Pons (tissue), 1 donor: Measurements from ENCODE around the gene DOK7.

ENCODE experiments used
- DNase-seq: peaks from one replicate; pipeline ENCODE4 v3.0.0-alpha.2; 2016; ENCODE audit warnings: low spot score

The DOK7 gene

DNA sequence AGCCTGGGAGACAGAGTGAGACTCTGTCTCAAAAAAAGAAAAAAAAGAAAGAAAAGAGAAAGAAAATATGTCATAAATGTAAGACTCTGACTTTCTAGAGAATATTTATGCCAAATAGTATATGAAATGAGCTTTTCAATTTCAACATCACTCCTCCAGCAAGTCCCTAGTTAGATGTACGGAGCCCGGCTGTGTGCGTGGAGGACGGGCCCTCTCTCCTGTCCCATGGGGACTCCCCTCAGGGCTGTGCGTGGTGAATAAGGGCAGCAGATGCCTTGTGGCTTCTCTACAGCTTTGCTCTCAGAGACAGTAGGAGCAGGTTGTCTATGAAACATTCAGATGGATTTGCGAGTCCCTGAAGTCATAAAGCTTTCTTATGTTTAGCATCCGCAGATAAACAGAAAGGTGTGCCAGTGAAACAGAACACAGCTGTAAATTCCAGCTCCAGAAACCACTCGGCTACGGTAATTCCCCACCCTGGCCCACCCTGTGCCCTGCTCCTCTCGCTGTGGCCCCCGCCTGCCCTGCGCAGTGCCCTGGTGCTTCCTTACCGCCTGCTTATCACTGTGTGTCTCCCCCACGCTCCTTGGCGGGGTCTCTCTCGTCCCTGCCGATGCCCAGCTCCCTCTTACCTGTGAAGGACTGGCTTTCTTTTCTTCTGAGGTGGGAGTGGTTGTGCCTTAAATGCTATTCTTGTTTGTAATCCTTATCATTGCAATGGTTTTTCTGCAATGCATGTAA is 35.2 kb upstream of the DOK7 start:
- DNase-seq, result no peak

DNA sequence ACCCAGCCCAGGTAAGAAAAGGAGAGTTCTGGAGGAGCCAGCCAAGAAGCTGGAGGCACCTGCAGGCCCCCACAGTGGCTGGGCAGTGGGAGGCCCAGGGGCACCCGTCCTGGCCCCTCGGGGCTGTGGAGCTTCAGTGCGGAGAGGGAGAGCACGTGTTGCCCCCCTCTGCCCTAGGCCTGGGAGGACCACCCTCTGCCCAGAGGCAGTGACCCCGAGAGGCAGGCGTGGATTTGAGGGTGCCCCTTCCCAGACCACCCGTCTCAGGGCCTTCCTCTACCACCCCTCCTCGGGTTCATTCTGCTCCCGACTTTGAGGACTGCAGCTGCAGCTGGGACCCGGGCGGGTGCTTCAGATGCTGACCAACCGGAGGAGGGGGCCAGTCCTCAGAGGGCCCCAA is 33.5 kb upstream of the DOK7 start:
- no peak for DNase-seq

DNA sequence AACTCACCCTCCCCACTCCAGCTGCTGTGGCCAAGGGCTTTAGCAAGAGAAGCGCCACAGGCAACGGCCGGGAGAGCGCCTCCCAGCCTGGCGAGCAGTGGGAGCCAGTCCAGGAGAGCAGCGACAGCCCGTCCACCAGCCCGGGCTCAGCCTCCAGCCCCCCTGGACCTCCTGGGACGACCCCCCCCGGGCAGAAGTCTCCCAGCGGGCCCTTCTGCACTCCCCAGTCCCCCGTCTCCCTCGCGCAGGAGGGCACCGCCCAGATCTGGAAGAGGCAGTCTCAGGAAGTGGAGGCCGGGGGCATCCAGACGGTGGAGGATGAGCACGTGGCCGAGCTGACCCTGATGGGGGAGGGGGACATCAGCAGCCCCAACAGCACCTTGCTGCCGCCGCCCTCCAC is 32.6 kb upstream of the DOK7 start:
- DNase-seq, result no peak

DNA sequence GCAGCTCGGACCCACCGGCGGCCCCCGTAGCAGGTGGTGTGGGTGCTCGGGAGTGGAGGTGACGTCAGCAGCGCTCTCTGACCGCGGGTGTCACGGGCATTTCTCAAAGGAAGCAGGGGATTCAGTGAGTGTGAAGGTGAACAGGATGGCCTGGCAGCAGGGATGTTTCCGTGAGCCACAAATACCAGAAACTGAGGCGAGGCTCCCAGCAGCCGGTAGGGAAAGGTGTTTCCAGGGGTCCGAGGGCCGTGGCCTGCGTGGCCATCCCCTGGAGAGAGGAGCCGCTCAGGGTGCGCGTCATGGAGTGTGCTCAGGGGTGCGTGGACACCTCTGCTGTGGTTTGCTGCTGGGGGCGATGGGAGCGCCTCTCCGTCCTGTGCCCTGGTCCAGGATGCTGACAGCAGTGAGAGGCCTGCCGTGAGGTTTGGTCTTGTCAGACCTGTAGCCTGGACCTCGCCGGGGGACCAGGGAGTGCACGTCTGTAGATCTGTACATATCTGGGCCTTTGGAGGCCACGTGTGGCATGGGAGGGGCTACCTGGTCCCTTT is 31.6 kb upstream of the DOK7 start:
- DNase-seq, result no peak

DNA sequence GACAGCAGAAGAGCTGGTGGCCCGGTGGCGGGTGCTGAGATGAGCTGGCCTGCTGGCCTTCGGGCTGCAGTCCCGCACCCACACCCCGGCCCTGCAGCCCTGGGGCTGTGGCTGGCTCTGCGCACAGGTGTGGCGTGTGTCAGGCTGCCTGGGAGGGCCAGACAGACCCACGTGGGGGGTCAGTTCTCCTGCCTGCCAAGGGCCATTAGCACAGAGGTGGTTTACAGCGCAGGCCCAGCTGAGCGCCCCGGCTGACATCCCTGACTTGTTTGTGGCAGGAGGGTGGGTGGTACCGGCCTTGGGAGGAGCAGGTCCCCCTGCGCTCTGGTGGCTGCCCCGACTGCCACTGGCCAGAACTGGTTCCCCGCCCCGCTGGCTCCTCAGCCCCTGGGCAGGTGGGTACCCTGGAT is 30.7 kb upstream of the DOK7 start:
- DNase-seq, result no peak

DNA sequence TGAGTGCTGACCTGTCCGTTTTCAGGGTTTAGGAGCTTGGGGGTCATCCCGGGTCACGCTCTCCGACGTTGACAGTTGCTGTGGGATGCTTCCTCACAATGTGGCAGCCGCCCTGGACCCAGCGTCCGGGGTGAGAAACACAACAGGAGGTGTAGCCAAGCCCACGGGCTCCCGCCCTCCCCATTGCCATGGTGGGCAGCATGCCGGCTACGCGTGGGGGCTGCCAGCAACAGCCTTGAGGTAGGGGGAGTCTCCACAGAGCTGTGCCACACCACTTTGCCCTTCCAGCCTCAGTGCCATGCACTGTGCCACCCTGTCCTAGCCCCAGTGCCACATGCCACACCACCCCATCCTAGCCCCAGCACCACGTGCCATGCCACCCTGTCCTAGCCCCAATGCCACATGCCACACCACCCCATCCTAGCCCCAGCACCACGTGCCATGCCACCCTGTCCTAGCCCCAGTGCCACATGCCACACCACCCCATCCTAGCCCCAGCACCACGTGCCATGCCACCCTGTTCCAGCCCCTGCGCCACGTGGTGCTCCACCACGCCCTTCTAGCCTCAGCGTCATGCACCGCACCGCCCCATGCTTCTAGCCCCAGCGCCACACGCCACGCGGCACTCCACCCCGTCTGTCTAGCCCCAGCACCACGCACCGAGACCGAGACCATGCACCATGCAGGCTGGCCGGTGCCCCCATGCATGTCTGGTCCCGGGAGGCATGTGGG is 29.8 kb upstream of the DOK7 start:
- DNase-seq, result no peak

DNA sequence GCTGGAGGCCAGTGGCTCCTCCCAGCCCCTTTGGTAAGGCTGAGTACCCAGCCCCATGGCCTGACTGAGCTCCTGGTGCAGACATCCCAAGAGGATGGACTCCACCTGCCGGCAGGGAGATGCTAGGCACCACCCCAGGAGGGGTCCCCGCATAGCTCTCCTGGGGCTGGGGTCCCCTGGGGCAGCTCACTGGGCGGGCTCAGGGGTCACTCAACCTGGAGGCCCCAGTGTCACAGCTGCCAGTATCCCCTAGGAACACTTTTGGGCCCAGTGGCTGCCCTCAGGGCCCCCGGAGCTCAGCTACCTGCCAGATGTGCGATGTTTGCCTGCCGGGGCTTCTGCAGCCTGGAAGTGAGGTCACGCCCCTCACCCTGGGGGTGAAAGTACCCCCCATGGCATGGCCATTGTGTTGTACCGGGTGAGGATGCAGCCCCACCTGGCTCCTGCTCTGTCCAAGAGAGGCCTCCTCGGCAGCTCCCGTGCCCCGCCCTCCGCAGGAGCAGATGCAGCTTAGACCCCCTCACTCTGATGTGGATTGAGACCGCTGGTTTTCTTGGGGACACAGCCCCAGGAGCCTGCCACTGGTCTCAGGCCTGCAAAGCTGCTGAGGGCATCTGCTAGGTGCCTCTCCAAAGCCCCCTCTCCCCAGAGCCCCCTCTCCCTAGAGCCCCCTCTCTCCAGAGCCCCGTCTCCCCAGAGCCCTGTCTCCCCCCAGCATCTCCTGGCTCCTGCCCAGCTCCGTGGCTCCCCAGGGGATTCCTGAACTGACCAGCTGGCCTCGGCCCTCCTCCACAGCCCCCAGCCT is 28.0 kb upstream of the DOK7 start:
- no peak for DNase-seq

DNA sequence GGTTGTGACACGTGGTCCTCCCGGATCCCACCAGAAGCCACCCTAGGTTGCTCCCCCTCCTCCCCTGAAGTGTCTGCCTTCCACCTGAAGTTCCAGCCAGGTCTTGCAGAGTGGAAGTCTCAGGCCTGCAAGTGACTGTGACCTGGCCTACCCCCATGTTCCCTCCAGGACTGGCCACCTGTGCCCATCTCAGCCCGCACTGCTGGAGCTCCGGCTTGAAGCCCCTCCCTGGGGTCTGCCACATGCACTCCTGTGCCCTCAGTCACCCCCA is 27.5 kb upstream of the DOK7 start:
- DNase-seq, result no peak

DNA sequence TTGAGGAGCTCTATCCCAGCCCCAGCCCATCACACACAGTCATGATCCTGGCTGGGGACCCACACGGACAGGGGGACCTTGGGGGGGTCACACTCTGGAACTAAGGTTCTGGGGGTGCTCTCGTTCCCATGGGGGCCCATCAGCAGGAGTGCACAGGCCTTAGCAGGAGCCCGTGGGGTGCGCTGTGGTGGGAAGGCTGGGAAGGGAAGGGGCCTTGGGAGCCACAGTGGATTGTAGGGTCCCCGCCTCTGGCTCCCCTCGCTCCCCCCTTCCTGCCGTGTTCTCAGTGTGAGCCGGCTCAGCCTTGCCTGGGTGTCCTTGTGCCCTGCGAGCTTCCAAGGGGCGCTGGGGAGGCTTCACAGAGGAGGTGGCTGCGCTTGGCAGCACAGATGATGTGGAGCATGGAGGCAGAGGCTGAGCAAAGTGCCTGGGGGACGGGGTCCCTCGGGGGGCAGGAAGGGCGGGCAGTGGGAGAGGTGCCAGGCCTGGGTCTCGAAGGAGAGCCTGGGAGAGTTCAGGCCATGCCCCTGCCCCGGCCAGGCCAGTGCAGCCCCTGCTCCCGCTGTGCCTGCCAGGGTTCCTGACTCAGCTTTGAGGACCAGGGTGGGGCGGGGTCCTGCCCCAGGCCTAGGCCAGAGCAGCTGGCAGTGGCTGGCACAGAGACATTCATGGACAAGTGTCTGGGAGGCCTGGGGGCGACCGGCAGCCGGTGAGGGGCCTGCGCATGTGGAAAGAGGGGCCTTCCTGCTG is 26.9 kb upstream of the DOK7 start:
- DNase-seq, result no peak

DNA sequence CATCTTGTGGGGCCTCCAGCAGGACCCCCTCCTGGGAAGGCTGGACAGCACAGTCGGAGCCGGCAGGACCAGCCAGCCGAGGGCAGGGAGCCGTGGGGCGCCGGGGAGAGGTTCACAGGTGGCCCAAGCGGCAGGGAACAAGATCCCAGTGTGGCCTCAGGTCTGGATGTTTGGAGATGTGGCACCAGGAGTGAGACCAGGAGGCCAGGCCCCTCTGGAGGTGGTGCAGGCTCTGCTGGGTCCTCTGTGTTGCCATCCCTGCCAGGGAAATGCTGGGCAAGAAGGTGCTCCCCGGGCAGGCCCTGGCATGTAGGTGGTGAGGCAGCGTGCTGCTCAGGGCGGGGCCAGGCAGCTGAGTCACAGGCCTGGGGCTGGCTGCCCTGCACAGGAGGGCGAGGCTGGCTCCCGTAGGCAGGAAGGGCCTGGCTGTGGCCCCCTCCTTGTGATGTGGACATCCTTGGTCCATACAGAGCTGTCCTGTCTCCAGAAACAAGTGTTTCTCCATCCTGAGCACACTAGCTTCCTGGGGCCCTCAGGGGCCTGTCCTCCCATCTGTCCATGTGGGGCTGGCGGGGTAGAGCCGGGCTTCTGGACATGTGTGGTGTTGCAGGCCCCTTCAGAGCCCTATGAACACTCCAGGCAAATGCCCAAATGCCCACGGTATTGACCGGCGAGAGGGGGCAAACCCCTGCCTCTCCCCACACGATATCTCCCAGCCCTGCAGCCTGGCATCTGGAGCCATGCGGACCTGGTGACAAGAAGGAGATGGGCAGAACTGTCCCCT is 26.1 kb upstream of the DOK7 start:
- DNase-seq, result no peak

DNA sequence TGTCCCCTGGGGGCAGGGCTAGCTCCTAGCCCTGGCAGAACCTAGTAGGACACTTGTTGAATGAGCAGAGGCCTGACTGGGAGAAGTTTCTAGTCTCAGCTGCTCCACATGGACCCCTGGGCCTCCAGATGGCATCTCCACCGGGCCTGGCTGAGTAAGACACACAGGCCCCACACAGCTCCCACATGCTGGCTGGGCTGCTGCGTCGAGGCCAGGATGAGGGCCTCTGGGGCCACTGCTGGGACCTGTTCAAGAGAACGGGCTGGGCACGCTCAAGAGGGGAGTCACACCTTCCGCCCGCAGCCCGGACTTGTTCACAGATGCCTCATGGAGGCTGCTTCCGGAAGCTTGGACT is 25.5 kb upstream of the DOK7 start:
- no peak for DNase-seq

DNA sequence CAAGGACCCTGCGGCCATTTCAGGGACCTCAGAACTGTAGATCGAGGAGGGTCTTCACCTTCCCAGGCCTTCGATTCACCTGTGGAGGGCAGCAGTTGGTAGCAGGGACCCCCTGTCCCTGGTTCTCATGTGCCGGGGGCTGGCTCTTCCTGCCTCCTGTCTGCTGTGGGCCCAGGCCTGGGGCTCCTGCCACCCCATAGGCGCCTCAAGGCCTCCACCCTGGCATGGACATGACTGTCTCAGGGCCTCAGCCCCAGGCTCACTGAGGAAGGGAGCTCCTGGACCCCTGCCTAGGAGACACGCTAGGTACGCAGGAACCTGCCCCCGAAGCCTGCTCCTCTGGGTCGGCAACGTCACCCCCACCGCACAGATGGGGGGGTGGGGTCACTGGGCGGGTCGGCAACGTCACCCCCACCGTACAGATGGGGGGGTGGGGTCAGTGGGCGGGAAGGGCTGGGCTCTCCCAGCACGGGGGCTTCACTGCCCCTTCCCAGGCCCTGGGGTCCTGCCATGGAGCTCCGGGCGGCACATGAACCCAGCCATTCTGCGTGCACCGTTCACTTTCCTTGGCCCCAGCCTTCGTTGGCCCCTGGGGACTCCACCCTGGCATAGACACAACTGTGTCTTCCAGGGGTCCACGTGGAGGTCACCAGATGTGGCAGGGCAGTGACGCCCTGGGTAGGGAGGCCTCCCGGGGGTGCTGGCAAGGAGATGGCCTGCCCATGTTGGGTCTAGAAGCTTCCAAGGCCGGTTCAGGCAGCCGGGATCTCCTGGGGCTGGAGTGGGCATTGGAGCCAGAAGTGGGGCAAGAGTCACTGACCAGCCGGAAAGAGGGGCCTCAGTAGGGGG is 24.9 kb upstream of the DOK7 start:
- DNase-seq, result no peak

DNA sequence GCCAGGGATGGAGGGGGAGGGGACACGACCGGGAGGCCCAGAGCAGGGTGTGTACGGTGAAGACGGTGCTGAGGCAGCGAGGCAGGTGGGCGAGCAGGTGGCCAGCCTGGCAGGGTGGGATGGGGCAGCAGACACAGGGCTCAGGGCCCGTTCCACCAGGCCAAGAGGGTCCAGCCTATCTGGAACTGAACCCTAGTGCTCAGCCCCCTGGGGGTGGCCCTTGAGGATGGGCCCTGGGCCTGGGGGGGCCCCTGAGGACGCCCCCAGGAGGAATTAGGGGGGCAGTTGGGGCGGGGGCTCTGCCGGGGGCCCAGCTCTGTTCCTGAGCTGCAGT is 24.3 kb upstream of the DOK7 start:
- DNase-seq, result no peak

DNA sequence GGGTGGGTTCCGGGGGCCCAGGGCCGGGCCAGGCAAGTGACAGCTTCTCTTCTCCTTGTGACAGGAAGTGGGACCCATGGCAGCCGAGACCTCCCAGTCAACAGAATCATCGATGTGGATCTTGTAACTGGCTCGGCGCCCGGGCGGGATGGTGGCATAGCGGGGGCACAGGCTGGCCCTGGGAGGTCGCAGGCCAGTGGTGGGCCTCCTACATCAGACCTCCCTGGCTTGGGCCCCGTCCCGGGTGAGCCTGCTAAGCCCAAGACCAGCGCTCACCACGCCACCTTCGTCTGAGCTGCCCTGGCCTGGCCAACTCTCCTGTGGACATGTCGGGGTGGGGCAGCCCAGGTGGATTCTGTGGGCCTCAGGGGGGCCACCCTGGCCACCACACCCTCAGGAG is 23.7 kb upstream of the DOK7 start:
- no peak for DNase-seq

DNA sequence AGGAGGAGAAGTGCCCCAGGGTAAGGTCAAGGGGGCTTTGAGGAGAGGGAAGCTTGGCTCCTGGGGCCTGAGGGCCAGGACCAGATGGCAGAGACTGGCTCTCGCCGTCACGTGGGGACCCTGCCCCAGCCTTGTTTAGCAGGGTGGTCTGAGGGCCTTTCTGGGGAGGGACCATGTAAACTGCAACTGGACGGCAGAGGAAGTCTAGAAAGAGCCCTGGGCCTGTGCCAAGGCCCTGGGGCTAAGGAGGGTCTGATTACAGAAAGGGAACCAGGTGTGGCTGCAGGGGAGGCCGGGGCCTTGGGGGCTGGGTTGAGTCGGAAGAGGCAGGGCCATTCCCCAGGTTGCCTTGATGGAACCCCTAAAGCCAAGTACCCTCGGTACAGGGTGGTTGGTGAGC is 23.1 kb upstream of the DOK7 start:
- no peak for DNase-seq

DNA sequence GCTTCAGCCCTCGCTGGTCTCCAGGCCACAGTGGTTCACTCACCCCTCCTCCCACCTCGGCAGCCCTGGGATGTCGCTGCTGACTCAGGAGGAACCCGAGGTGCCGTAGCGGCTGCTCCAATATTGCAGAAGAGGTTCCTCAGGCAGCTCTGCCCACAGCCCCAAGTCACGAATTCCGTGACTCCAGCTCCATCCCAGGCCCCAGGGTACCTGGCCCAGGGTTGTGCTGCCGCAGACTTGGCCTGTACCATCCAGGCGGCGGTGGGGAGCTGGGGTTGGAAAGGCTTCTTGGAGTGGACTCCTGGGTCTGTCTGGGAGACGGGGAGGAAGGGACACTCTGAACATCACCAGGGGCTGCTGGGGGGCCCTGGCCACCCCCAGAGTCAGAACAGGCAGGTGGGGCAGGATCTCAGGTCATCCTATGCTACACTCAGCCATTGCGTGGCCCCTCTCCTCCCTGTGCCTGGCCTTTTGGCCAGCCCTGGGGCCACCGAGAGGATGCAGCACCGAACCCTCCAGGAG is 22.1 kb upstream of the DOK7 start:
- DNase-seq, result no peak

DNA sequence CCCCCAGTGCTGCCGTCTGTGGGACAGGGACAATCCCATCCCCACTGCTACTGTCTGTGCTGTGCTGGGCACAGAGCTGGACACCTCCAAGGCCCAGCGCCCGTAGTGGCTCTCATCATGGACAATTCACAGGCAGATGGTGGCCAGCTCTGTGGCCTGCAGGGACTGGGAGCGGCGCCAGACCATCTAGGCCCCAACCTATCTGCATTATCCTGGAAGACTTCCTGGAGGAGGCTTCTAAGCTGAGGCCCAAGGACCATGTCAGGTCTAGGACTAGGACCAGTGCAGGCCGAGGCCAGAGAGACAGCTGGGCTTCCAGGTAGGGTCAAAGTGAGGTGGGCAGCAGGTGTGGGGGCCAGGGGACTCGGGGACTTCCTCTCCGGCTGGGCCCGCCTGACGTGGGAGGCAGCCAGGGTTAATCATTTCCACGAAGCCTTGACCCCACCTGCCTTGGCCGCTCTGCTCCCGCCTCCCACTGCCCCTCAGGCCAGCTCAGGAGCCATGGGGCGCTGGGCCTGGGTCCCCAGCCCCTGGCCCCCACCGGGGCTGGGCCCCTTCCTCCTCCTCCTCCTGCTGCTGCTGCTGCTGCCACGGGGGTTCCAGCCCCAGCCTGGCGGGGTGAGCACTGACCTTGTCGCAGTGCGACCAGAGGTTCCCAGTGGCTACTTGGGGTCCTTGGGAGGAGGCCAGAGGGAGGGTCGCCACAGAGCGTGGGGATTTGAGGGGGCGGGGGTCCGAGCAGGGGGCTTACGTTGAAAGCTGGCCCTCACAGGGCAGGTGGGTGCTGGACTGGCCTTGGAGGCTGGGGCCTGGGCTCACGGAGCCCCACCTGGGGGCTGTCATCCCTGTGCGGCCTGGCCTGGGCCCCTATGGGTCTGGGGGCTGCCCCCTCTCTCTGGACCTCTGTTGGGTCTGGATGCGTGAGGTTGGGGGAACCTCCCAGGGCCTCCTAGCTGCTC is 21.3 kb upstream of the DOK7 start, which contains the start of gene HGFAC:
Gene HGFAC (plus strand): TSS at position 468 of the 959 bp plus-strand sequence. CDS start 34 bp downstream, at position 502.
- DNase-seq, result no peak

DNA sequence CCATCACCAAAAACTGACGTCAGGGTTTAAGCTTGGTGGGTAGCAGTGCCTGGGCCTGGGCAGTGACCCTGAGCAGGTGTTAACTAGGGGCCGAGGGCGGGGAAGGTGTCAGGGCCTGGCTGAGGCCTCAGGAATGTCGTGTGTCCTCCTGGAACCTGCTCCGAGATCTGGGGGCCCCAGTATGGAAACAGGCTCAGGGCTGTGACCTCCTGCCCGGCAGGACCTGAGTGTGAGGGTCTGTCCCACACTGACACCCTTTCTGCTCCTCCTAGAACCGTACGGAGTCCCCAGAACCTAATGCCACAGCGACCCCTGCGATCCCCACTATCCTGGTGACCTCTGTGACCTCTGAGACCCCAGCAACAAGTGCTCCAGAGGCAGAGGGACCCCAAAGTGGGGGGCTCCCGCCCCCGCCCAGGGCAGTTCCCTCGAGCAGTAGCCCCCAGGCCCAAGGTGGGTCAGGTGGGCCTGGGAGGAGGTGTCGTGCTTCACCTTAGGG is 20.6 kb upstream of the DOK7 start:
- no peak for DNase-seq
